Forelimb muscle (tissue), 1 donor: ENCODE data around the gene ARL3. TPM values are rescaled to one million over a fixed set of nuclear protein-coding genes. Genes with fewer than 3 reads are reported as not detected.
"Not testable (repeated sequence)": the region's sequence is repeated elsewhere in the genome, so short reads cannot be mapped to it uniquely, and the experiment has no call there.

Experiments
- DNase-seq: peaks from one replicate; pipeline ENCODE4 v3.0.0-alpha.2; 2013; ENCODE audit warnings: low read depth
- polyA plus RNA-seq: library from polyadenylated mRNA; unstranded; fragments of 120-200 nt; gene quantifications from one replicate; pipeline ENCODE4 v1.2.1, GENCODE V29; 2013; ENCODE audit not compliant: insufficient read length

The ARL3 gene
- polyA plus RNA-seq, 1 donor = 13.0 TPM

- no peak for DNase-seq
Measured at GRCh38 chr10:102738692-102739121, 24.5 kb upstream of the ARL3 start.

DNA sequence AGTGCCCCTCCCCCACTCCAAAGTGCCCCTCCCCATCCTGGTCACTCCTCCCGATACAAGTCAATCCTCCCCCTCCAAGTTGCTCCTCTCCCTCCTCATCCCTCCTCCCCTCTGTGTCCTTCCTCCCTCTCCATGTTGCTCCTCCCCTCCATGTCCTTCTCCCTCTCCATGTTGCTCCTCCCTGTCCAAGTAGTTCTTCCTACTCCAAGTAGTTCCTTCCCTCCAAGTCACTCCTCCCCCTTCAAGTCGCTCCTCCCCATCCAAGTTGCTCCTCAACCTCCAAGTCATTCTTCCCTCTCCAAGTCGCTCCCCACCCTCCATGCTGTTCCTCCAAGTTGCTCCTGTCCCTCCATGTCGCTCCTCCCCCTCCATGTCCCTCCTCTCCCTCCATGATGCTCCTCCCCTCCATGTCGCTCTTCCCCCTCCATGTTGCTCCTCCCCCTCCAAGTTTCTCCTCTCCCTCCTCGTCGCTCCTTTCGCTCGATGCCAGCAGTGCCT is 20.9 kb upstream of the ARL3 start:
- no peak for DNase-seq

DNA sequence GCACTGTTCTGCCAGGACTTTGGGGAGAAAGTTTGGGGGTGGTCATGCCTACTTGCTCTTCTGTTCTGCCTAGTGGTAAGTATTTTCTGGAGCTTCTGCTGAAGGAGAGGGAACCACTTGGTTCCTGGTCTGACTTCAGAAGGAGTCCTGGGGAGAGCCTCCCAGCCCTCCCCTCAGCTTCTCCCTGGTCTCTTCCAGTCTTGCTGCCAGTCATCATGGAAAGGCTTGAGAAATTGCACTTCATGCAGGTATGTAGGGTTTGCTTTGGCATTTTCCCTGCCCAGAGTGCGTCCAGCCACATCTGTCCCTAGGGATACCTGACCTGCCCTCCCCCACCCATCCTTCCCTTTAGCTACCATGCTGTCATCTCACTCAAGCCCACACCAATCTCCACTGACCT is 18.5 kb upstream of the ARL3 start:
- DNase-seq = no peak

DNA sequence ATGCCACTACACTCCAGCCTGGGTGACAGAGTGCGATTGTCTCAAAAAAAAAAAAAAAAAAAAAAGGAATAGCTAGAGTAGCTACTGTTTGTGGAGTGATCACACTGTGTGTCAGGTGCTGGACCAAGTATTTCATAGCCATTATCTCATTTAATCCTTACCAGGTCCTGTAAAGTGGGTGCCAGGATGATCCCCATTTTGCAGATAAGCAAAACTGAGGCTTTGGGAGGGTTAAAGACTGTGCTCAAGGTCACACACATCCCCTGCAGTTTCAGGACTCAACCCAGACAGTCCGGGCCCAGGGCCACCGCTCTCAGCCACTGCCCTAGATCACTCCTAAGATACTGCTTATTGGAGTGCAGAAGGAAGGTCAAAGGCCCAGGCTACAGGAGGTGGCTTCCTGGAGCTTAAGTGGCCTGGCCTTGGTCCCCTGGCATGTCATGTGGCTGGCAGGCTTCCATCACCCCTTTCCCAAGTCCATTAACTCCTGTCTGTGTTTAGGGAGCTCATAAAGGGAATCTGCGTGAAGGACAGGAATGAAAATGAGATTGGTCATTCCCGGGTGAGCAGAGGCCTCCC is 17.1 kb upstream of the ARL3 start:
- no peak for DNase-seq

- no peak for DNase-seq
Measured at GRCh38 chr10:102729029-102730026, 15.1 kb upstream of the ARL3 start.

DNA sequence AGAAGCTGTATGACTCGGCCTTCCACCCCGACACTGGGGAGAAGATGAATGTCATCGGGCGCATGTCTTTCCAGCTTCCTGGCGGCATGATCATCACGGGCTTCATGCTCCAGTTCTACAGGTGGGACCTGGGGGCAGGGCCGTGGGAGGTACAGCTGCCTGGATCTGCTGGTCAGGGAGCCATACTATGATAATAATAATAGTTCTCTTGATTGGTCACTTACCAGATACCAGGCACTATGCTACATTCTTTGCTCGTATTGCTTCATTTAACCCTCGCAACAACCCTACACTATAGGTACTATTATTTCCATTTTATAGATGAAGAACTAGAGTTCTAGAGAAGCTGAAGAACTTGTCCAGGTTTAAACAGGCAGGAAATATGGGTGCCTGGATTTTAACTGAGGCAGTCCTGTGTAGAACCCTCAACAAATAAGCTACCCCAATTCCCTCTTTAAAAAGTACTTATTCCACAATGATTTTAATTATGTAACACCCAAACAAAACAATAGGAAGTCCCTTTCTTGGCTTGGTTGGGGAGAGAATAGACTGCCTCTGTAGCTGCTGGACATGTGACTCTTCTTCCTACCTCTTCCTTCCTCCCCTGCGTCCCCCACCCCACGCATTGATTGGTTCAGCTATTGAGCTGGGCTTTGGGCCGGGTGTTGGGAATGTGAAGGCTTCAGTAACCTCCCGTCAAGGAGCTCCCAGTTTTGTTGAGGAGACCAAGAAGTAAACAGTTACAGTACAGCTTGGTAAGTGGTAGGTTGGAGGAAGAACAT is 13.0 kb upstream of the ARL3 start:
- no peak for DNase-seq

DNA sequence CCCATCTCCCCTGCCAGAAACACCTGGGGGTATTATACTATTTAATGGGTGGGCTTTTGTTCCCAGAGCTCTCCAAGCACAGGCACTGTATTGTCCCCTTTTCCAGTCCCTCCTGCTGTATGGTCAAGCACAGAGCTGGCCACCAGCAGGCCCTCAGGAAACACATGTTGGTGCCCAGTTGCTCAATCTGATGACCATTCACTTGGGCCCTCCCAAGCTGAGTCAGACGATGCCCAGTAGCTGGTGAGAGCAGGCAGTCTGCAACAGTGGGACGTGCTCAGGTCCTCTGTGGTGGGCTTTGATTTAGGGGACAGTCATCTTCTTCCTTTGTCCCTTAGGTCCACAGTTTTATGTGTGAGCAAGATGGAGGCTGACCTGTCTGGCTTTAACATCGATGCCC is 12.1 kb upstream of the ARL3 start:
- no peak for DNase-seq

DNA sequence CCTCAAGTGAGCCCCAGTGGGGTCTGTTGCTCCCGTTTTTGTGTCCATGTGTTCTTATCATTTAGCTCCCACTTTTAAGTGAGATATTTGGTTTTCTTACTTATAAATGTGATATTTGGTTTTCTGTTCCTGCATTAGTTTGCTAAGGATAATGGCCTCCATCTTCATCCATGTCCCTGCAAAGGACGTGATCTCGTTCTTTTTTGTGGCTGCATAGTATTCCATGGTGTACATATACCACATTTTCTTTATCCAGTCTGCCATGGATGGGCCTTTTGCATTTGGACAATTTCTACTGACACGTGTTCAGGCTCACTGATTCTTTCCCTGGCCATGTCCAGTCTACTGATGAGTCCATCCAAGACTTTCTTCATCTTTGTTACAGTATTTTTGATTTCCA is 9.8 kb upstream of the ARL3 start:
- no peak for DNase-seq

DNA sequence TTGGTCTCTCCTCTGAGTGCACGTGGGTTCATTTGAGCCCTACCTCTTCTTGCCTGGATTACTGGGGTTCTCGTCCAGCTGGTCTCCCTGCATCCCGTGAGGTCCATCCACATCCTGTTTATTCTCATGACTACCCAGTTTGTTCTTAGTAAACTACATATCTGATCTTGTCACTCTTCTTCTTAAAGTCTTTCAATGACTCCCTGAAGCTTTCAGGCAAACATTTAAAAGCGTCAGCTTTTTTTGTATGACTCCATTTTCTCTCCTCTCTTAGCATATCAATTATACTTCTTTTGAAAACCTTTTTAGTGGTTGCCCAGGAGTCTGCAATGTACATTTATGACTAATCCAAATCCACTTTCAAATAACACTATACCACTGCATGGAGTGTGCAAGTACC is 7.8 kb upstream of the ARL3 start:
- DNase-seq = no peak

DNA sequence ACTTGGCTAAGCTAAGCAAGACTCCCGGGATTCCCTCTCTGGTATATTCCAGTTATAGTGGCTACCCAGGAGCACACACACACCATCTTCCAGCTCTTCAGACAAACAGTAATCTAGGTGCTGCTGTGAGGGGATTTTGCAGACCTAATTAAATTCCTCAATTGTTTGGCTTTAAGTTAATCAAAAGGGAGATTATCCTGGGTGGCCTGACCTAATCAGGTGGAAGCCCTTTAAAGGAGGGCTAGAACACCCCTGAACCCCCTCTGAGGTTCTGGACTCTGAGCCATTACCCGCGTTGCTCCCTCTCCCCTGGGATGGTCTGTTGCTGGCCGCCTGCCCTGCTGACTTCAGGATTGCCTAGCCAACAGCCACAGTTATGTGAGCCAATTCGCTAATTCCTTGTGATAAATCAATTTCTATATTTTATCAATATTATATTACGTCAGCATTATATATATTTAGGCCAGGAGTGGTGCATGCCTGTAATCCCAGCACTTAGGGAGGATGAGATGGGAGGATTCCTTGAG is 6.6 kb upstream of the ARL3 start:
- no peak for DNase-seq

DNA sequence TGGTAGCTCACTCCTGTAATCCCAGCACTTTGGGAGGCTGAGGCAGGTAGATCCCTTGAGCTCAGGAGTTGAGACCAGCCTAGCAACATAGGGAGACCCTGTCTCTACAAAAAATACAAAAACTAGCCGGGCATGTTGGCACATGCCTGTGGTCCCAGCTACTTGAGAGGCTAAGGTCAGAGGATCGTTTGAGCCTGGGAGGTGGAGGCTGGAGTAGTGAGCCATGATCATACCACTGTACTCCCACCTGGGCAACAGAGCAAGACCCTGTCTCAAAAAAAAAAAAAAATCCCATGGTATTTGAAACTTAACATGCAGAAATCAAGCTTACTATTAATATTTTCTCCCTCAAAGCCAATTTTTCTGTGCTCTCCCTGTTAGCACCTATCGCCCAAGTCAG is 6.1 kb upstream of the ARL3 start:
- DNase-seq = no peak

DNA sequence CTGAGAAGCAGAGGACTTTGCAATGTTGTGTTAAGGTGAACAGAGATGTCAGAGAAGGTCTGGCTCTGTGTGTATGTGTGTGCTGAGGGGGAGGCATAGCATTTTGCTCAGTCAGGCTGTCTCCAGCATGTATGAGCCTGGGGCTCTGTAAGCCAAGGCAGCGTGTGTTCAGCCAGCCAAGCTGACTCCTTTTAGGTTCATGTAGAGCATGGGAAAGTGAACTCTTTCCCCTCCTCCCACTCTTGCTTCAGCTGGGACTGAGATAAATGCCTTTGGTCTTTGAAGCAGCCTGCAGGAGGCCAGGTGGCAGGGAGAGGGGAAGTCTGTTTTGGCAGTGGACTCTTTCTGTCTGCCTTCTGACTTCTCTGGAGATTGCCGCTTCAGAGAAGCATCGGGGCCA is 4.0 kb upstream of the ARL3 start:
- no peak for DNase-seq

DNA sequence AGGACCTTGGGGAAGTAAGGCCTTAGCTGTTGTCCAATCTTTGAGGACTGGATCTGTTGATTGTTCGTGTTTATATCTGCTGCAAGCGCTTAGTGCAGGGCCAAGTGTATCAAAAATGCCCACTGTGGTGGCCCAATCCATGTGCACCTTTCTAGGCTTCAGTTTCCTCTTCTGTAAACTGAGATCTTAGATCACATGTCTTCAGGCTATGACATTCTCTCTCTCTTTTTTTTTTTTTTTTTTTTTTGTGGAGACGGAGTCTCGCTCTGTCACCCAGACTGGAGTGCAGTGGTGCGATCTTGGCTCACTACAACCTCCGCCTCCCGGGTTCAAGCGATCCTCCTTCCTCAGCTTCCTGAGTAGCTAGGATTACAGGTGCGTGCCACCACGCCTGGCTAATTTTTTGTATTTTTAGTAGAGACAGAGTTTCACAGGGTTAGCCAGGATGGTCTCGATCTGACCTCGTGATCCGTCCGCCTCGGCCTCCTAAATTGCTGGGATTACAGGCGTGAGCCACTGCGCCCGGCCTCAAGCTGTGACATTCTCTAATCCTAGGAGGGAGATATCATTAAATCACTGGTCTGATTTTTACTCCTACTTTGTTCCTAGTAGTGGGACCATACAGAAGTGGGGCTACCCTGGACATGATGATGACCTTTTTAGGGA is 2.8 kb upstream of the ARL3 start:
- DNase-seq = not testable (repeated sequence)

DNA sequence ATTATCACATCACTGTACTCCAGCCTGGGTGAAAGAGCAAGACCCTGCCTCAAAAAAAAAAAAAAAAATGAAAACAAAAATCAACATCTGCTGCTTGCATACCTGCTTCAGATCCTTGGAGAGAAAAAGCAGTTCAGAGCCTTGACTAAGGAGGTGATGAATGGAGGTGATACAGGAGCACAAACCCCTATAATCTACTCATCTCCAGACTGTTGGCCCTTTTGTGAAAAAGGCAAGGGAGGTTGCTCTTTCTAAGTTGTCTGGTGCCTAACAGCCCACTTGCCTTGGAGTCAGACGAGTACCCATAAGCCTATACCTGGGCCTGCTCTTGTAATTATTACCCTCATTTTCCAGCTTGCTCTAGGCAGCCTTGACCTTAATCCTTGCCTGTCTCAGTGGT is 1.7 kb upstream of the ARL3 start:
- DNase-seq = no peak

DNA sequence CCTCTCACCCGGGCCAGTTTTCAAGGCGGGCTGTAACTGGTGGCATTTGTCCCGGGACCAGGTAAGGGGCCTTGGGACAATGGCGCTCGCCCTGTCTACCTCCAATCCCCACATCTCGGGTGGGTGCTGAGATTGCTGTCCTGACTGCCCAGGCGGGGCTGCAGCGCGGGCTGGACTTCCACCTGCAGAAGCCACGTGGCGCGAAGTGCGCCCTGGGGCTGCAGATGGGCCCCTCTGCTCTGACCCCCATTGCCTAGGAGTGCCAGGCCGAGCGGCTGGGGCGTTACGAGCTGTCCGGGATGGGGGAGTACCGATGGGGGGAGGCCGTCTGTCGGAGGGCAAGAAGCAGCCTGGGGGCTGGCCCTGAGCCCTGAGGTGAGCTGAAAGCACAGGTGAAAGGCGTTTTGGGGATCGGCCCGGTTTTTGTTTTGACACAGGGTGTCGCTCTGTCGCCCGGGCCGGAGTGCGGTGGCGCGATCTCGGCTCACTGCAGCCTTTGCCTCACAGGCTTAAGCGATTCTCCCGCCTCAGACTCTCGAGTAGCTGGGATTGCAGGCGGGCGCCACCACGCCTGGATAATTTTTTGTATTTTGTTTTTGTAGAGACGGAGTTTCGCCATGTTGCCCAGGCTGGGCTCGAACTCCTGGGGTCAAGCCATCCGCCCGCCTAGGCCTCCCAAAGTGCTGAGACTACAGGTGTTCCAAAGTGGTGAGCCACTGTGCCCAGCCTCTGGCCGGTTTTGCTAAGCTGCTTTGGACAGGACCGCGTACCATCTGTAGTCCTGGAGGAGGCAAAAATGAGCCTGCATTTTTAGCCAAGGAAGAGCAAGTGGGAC is 641 bp upstream of the ARL3 start, which contains the start of gene SFXN2:
TSS of gene SFXN2 (plus strand) at position 16 of the 835 bp plus-strand sequence. CDS start 12,001 bp downstream, outside the sequence.
- DNase-seq = no peak

DNA sequence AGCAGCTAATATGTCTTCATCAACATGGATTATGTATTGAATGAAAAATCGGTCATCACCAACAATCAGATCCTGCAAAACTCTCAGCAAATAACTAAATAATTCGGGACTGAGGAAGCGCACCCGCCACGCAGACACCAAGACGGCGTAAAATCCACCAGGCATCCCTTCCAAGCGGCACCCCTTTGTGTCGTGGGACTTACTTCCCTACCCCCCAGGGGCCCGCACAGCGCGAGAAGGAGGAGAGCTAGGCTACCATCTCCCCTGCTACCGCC is 721 bp downstream of the ARL3 start:
- DNase-seq = no peak

- DNase-seq = no peak
Measured at GRCh38 chr10:102712843-102713538, 1.2 kb downstream of the ARL3 start.

- DNase-seq = no peak
Measured at GRCh38 chr10:102712089-102712488, 2.1 kb downstream of the ARL3 start.

GRCh38 chr10:102710609-102711008 is 3.6 kb downstream of the ARL3 start:
- DNase-seq = no peak

DNA sequence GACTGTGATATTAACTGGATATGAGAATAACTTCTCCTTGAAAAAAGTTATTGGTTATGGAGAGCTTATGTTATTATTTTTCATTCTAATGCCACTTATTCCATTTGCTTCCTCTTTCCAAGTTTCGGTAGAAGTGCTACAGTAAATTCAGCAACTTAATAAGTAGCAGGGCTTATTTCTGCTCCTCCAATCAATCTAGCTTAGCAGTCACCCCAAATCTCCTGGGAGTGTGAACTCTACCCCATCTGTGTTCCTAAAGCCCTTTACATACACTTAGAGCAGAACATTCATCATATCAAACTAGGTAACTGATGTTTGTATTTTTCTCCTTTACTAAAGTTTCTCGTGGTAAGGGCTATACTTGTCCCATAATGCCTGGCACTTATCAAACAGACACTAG is 8.7 kb downstream of the ARL3 start:
- no peak for DNase-seq
